GM12874 (cell line): ENCODE data around the gene AOAH.

Source experiments
- TF ChIP-seq, protein P1 (sequence below): IDR thresholded peaks from 2 replicates; pipeline ENCODE4 v1.5.1; 2011; ENCODE audit warnings: low read depth, mild to moderate bottlenecking, control low read depth, low read length, moderate library complexity; ENCODE audit not compliant: insufficient read depth

Gene AOAH

DNA sequence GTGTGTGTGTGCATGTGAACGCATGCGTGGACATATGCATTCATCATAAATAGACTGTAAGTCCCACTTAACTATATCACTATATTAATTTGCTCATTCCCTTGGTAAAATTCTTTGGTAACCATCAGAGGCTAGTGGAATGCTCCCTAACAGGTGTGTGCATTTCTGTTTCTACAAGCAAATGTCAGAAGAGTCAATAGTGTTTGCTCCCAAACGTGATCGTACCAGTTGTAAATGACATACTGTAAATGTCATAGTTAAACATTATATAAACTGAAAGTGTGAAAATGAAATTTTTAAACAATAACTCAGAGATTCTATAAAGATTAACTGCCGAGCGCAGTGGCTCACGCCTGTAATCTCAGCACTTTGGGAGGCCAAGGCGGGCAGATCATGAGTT lies 240.0 kb downstream of the AOAH start:
- TF ChIP-seq, protein P1, sequence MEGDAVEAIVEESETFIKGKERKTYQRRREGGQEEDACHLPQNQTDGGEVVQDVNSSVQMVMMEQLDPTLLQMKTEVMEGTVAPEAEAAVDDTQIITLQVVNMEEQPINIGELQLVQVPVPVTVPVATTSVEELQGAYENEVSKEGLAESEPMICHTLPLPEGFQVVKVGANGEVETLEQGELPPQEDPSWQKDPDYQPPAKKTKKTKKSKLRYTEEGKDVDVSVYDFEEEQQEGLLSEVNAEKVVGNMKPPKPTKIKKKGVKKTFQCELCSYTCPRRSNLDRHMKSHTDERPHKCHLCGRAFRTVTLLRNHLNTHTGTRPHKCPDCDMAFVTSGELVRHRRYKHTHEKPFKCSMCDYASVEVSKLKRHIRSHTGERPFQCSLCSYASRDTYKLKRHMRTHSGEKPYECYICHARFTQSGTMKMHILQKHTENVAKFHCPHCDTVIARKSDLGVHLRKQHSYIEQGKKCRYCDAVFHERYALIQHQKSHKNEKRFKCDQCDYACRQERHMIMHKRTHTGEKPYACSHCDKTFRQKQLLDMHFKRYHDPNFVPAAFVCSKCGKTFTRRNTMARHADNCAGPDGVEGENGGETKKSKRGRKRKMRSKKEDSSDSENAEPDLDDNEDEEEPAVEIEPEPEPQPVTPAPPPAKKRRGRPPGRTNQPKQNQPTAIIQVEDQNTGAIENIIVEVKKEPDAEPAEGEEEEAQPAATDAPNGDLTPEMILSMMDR: no peak

DNA sequence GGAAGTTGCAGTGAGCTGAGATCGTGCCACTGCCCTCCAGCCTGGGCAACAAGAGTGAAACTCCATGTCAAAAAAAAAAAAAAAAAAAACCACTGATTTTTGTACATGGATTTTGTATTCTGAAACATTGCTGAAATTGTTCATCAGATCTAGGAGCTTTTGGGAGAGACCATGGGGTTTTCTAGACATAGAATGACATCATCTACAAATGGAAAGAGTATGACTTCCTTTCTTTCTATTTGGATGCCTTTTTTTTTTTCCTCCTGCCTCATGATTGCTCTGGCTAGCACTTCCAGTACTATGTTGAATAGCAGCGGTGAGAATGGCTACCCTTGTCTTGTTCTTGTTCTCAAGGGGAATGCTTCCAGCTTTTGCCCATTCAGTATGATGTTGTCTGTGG lies 245.5 kb downstream of the AOAH start:
- TF ChIP-seq, protein P1: no peak

DNA sequence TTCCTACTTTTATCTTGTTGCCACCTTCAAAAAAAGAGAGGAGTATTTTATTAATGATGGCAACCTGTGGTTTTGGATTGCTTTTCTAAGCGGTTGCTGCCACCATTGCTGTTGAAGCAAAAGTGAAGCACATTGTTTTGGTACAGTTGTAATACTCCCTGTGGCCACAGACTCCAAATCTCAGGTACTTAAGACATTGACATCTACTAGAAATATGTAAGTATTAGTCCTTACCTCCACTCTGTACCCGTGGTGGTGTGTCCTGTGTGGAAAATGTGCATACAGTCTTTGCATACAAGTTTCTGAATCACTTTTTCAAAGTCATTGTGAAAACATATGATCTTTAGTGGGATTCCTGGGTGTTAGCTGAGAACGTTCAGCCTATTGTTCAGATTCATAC lies 248.9 kb downstream of the AOAH start:
- TF ChIP-seq, protein P1: no peak

DNA sequence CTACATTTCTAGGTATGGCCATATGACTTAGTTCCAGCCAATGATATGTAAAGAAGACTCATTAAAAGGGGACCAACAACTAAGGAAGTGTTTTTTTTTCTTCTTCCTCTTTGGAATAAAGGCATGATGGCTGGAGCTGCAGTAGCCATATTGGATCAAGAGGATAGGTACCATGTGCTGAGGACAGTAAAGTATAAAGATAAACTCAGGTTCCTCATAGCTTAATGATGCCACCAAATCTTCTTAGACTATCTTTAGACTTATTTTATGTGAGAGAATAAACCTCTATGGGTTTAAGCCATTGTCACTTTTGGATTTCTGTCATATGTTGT lies 249.3 kb downstream of the AOAH start:
- TF ChIP-seq, protein P1: no peak

DNA sequence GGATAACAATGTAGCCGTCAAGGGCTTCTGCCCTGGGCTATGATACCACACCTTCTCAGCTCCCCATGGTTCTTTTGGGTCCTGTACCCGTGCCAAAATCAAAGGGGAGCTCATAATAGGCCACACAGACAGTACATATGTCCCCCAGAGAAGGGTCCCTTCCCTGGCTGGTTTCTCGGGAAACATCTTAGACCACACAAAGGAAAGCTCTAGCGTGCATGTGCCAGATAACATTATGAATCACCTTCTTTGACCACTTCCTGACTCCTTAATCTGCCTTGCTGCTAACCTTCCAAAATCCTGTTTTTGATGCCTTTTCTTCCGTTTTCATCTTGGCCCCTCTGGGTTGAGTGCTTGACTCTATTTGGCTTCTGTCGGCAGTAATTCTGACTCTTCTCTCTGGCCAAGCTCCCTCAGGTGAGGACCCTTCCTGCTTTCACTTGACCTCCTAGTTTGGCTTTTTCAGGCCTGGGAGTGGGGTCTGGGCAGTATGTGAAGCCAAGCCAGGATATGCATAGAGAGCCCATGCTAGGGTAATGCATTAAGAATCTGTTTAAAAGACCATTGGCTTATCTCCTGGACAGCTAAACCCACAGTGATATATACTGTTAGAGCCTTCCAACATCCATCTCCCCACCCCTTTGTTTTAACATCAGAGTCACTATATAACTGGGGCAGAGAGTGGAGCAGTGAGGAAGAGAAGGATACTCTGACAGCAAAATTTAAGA lies 249.8 kb downstream of the AOAH start:
- TF ChIP-seq, protein P1: no peak

DNA sequence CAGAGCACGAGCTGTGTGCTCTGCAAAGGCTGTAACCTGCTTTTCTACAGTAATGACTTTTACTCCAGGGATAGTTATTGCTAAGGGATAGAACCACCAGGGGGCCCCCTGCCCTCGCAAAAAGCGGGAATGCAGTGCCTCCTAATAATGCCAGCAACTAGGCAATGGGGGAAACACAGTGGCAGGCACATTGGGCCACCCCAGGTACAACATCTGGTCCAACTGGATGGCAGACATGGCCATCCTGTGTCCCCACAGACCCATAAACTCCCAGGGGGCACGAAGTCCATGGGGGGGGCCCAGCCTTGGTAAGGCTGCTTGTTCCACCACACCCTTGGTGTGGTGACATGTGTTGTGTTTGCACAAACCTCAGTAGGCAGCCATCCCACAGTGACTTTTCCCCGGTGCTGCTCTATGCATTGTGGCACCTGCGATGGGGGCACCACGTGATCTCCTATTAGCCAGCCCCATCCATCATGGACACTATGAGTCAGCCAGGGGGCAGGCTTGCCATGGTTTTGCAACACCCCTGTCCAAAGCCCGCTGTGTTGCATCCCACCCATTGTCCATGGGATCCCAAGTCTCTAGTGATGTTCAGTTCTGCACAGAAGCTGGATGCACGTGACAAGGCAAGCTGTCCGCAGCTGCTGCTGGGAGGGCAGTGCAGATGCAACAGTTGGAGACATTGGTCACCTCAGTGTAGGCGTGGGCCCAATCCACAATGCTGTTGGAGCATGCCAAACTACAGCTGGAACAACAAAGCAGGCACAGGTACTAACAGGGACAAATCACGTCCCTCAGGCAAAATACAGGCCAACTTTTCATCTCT lies 250.6 kb downstream of the AOAH start:
- TF ChIP-seq, protein P1: peak; percentile 60

DNA sequence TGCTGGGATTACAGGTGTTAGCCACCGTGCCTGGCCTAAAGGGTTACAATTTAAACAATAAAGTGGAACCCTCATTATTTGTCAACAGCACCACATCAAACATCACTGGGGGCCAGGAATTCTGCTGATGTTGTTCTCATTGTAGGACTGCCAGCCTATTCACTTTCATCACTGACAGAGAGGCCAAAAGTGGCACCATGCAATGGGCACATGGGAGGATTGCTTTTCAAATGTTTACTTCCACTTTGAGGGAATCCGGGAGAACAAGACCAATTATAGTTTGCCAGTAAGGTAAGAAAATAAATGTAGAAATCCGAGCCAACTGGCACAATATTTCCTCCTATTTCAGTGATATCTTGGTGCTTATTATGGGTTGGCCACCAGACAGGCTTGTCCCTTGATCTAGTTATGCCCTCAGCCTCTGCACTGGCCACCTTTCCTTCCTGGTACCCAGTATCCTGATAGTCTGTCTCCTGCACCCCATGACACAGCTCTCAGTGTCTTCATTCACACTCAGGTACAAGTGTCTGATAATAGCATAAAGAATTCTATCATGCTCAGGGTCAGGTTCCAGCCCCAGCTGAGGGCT lies 252.1 kb downstream of the AOAH start:
- TF ChIP-seq, protein P1: no peak
